GM23248 (cell line): ENCODE measurements around the gene KANK4. TPM values are rescaled to one million over a fixed set of nuclear protein-coding genes. Genes with fewer than 3 reads are reported as not detected.

Source experiments
- DNase-seq: peaks from one replicate; pipeline ENCODE4 v3.0.0-alpha.2; 2015
- H2AFZ ChIP-seq: fragments of 200-600 bp; sonication (generic); 2 replicates; pipeline ENCODE4 v1.6.1; 2016; ENCODE audit warnings: antibody characterized with exemption
- H3F3A ChIP-seq: fragments of 200-600 bp; sonication (generic); 2 replicates; pipeline ENCODE4 v1.6.1; 2016; ENCODE audit warnings: mild to moderate bottlenecking, antibody characterized with exemption, mixed run types; ENCODE audit not compliant: insufficient read depth
- H3K27ac ChIP-seq: fragments of 200-600 bp; sonication (generic); 2 replicates; pipeline ENCODE4 v1.5.1; 2016; ENCODE audit warnings: mild to moderate bottlenecking
- H3K27me3 ChIP-seq: fragments of 200-600 bp; sonication (generic); replicated peaks from 2 replicates; pipeline ENCODE4 v1.6.1; 2016; ENCODE audit warnings: mild to moderate bottlenecking; ENCODE audit not compliant: insufficient read depth
- H3K36me3 ChIP-seq: fragments of 200-600 bp; sonication (generic); 2 replicates; pipeline ENCODE4 v1.6.1; 2016; ENCODE audit warnings: low read depth, mild to moderate bottlenecking
- H3K4me1 ChIP-seq: fragments of 200-600 bp; sonication (generic); 2 replicates; pipeline ENCODE4 v1.6.1; 2016; ENCODE audit warnings: mild to moderate bottlenecking; ENCODE audit not compliant: insufficient read depth
- H3K4me2 ChIP-seq: fragments of 200-600 bp; sonication (generic); one replicate; pipeline ENCODE4 v1.6.1; 2016; ENCODE audit warnings: mild to moderate bottlenecking; ENCODE audit not compliant: unreplicated experiment
- H3K4me3 ChIP-seq: fragments of 200-600 bp; sonication (generic); 2 replicates; pipeline ENCODE4 v1.5.1; 2016; ENCODE audit warnings: mild to moderate bottlenecking
- H3K79me2 ChIP-seq: fragments of 200-600 bp; sonication (generic); 2 replicates; pipeline ENCODE4 v1.6.1; 2016; ENCODE audit warnings: mild to moderate bottlenecking; ENCODE audit not compliant: insufficient read depth
- H3K9ac ChIP-seq: fragments of 200-600 bp; sonication (generic); 2 replicates; pipeline ENCODE4 v1.6.1; 2016; ENCODE audit warnings: mild to moderate bottlenecking
- H3K9me2 ChIP-seq: fragments of 200-600 bp; sonication (generic); 2 replicates; pipeline ENCODE4 v1.6.1; 2016; ENCODE audit warnings: mixed run types, mild to moderate bottlenecking, moderate library complexity; ENCODE audit not compliant: insufficient read depth
- H3K9me3 ChIP-seq: fragments of 200-600 bp; sonication (generic); one replicate; pipeline ENCODE4 v1.6.1; 2017; ENCODE audit warnings: low read depth
- H4K20me1 ChIP-seq: fragments of 200-600 bp; sonication (generic); 2 replicates; pipeline ENCODE4 v1.6.0; 2016; ENCODE audit not compliant: insufficient read depth
- EZH2 ChIP-seq: fragments of 200-600 bp; sonication (generic); IDR thresholded peaks from 2 replicates; pipeline ENCODE4 v1.6.1; 2018; ENCODE audit warnings: antibody characterized with exemption, mild to moderate bottlenecking; ENCODE audit not compliant: insufficient read depth, poor library complexity, severe bottlenecking
- EZH2phosphoT487 ChIP-seq: fragments of 200-600 bp; sonication (generic); IDR thresholded peaks from 2 replicates; pipeline ENCODE4 v1.6.1; 2018; ENCODE audit warnings: antibody characterized with exemption, moderate library complexity, mild to moderate bottlenecking, low read depth; ENCODE audit not compliant: insufficient read depth
- WGBS, 2 experiments: methylation state at CpG; one replicate each; pipeline ENCODE4 v1.1.6; 2015 to 2017; ENCODE audit warnings: low lambda C conversion rate in 2 of 2, low coverage in 1 of 2; ENCODE audit errors: missing lambda C conversion rate in 2 of 2; 5-methylcytosine and 5-hydroxymethylcytosine counted together
- in situ Hi-C: fragments of 300-500 bp; cut with MboI; formaldehyde crosslinking; loops from 2 replicates; pipeline ENCODE4 v1.15.0; 2020
- polyA plus RNA-seq: library from polyadenylated mRNA; unstranded; fragments of >200 nt; fragmentation: Nextera tagmentation; extraction: Ambion mirVana; gene quantifications from 2 replicates; pipeline ENCODE4 v1.2.1, GENCODE V29; 2016
- total RNA-seq: library from RNA; depleted of rRNA; stranded (reverse); fragments of >200 nt; shearing (Covaris generic); gene quantifications from 2 replicates; pipeline ENCODE4 v1.2.3, GENCODE V29; 2014

Gene KANK4
- total and polyA plus RNA-seq, 2 experiments from 2014 or later = 0.29 to 0.32 TPM

GRCh38 chr1:62357916-62358315 lies 38.7 kb upstream of the KANK4 start:
- Histone ChIP-seq H2AFZ (no peak overlapping the region), H3K9me3 (no peaks in the 10 kb centered on the region), H3K4me2 (no peak overlapping the region), H3K9ac (no peak overlapping the region), H3K4me1 (0 out of 2 replicates have a peak, but pooled peaks cover 4% of the 10 kb centered on the region), H3K27ac (no peak overlapping the region), H4K20me1 (no peaks in the 10 kb centered on the region), H3F3A (no peaks in the 10 kb centered on the region), H3K27me3 (no peaks in the 10 kb centered on the region), H3K36me3 (no peaks in the 10 kb centered on the region), H3K79me2 (no peaks in the 10 kb centered on the region), H3K9me2 (no peaks in the 10 kb centered on the region), H3K4me3 (no peak overlapping the region)
- no peak for DNase-seq
- TF ChIP-seq EZH2 (no peak), EZH2phosphoT487 (no peak)
- 66 to 67% methylated on average over 6 of the region's 6 CpGs for WGBS, 2 experiments
- in situ Hi-C loops = no loop called here

GRCh38 chr1:62356257-62356835 lies 37.1 kb upstream of the KANK4 start:
- no peaks in the 10 kb centered on the region for H3K27me3 ChIP-seq
- no peaks in the 10 kb centered on the region for H3K9me3 ChIP-seq
- H3K36me3 ChIP-seq = no peaks in the 10 kb centered on the region
- peak; percentile 92 for DNase-seq
- H3K4me2 ChIP-seq = no peak overlapping the region
- TF ChIP-seq EZH2 (no peak), EZH2phosphoT487 (no peak)
- H3K4me3 ChIP-seq = no peak overlapping the region
- no peak overlapping the region for H3K9ac ChIP-seq
- WGBS, 2 experiments = 50 to 59% methylated on average over 1 of the region's 1 CpG
- in situ Hi-C loops = no loop called here
- H3F3A ChIP-seq = no peaks in the 10 kb centered on the region
- no peak overlapping the region for H3K27ac ChIP-seq
- 0 out of 2 replicates have a peak, but pooled peaks cover 4% of the 10 kb centered on the region for H3K4me1 ChIP-seq
- no peaks in the 10 kb centered on the region for H3K79me2 ChIP-seq
- no peaks in the 10 kb centered on the region for H4K20me1 ChIP-seq
- no peaks in the 10 kb centered on the region for H3K9me2 ChIP-seq
- H2AFZ ChIP-seq = no peak overlapping the region

- no peaks in the 10 kb centered on the region for H3K36me3 ChIP-seq
- no peak overlapping the region for H2AFZ ChIP-seq
- H3K4me3 ChIP-seq = no peak overlapping the region
- H3K4me1 ChIP-seq = 0 out of 2 replicates have a peak, but pooled peaks cover 4% of the 10 kb centered on the region
- no peaks in the 10 kb centered on the region for H3K79me2 ChIP-seq
- H3F3A ChIP-seq = no peaks in the 10 kb centered on the region
- no peak overlapping the region for H3K27ac ChIP-seq
- no peaks in the 10 kb centered on the region for H4K20me1 ChIP-seq
- no peaks in the 10 kb centered on the region for H3K9me3 ChIP-seq
- peak; percentile 49 for DNase-seq
- no peaks in the 10 kb centered on the region for H3K9me2 ChIP-seq
- no peaks in the 10 kb centered on the region for H3K27me3 ChIP-seq
- in situ Hi-C loops = no loop called here
- no peak overlapping the region for H3K9ac ChIP-seq
- no peak for TF ChIP-seq EZH2phosphoT487
- TF ChIP-seq EZH2 = no peak
- no peak overlapping the region for H3K4me2 ChIP-seq
- WGBS, 2 experiments = 78 to 83% methylated on average over 8 of the region's 8 CpGs
Observed at GRCh38 chr1:62355095-62355494, 35.9 kb upstream of the KANK4 start.

- Histone ChIP-seq H3K9ac (no peak overlapping the region), H2AFZ (no peak overlapping the region)
Observed at GRCh38 chr1:62353853-62354252, 34.6 kb upstream of the KANK4 start.

More at GRCh38 chr1:62353853-62354252, 34.6 kb upstream of the KANK4 start:
- TF ChIP-seq EZH2phosphoT487 = no peak
- no peak for TF ChIP-seq EZH2
- no peaks in the 10 kb centered on the region for H3K27me3 ChIP-seq
- no peak overlapping the region for H3K4me3 ChIP-seq
- in situ Hi-C loops = no loop called here
- no peaks in the 10 kb centered on the region for H4K20me1 ChIP-seq
- H3F3A ChIP-seq = no peaks in the 10 kb centered on the region
- H3K9me3 ChIP-seq = no peaks in the 10 kb centered on the region
- WGBS, 2 experiments = 15 to 16% methylated on average over 3 of the region's 3 CpGs
- H3K9me2 ChIP-seq = no peaks in the 10 kb centered on the region
- no peaks in the 10 kb centered on the region for H3K79me2 ChIP-seq
- peaks cover 6% of the 10 kb centered on the region for H3K4me1 ChIP-seq
- no peaks in the 10 kb centered on the region for H3K36me3 ChIP-seq
- no peak overlapping the region for H3K4me2 ChIP-seq
- no peak overlapping the region for H3K27ac ChIP-seq
- no peak for DNase-seq
